HepG2 (cell line): ENCODE results near the gene GJB2. TPM values are rescaled to one million over a fixed set of nuclear protein-coding genes. Genes with fewer than 3 reads are reported as not detected.

Experiments
- ATAC-seq: fragments of 200-7000 bp; cut with Tn5 transposase; 3 replicates; pipeline ENCODE4 v1.9.1; 2020; ENCODE audit warnings: mild to moderate bottlenecking, moderate library complexity
- BruUV-seq: library from RNA; stranded (reverse); fragments of 400-500 nt; replicated peaks from 2 replicates; lab custom pipeline; 2021; lab: Mats Ljungman, UMichigan
- CTCF ChIA-PET: fragments of 300-600 bp; formaldehyde crosslinking; extraction: SDS; loops from one replicate; lab custom pipeline; 2021; ENCODE audit warnings: low total read pairs, inconsistent platforms, low intra/inter-chr PET ratio; lab: Yijun Ruan, JAX
- POLR2A ChIA-PET: fragments of 350-600 bp; sonication (Branson Sonifier 250); formaldehyde crosslinking; loops from one replicate; lab custom pipeline; 2020; ENCODE audit warnings: antibody characterized with exemption, inconsistent platforms; lab: Yijun Ruan, JAX
- DNase-seq: peaks from one replicate; pipeline ENCODE4 v3.0.0-alpha.2; 2015; ENCODE audit warnings: low spot score
- FAIRE-seq: peaks from 3 replicates; lab custom pipeline; 2011; peaks lifted over from hg19 to GRCh38; lab: Jason Lieb, UNC
- H2AFZ ChIP-seq: one replicate; pipeline ENCODE4 v1.6.1; 2011; ENCODE audit warnings: low read length, inconsistent platforms
- H3K27ac ChIP-seq: fragments of 300-600 bp; 3 replicates; pipeline ENCODE4 v1.8.0; 2011; ENCODE audit warnings: mixed run types, mild to moderate bottlenecking, mixed read lengths, low read length, inconsistent platforms; ENCODE audit not compliant: insufficient read depth; ENCODE audit errors: extremely low read length
- H3K27me3 ChIP-seq, 2 experiments: fragments of 200-600 bp in 1 of 2; 2 replicates in 1 of 2; 3 replicates in 1 of 2; pipeline versions ENCODE4 v1.6.0 to v1.8.0; 2011; ENCODE audit warnings: low read length in 2 of 2, mild to moderate bottlenecking in 2 of 2, moderate library complexity in 2 of 2, inconsistent platforms in 1 of 2; ENCODE audit not compliant: insufficient read depth in 2 of 2, control insufficient read depth in 1 of 2
- H3K36me3 ChIP-seq, 2 experiments: fragments of 200-600 bp in 1 of 2; replicated peaks in 1 of 2; 2 replicates in 1 of 2; 3 replicates in 1 of 2; pipeline versions ENCODE4 v1.5.1 to v1.8.0; 2011; ENCODE audit warnings: low read length in 2 of 2, inconsistent platforms in 1 of 2; ENCODE audit not compliant: insufficient read depth in 2 of 2, control insufficient read depth in 1 of 2
- H3K4me1 ChIP-seq: 2 replicates; pipeline ENCODE4 v1.5.1; 2012; ENCODE audit warnings: low read length, inconsistent platforms; ENCODE audit not compliant: insufficient read depth
- H3K4me2 ChIP-seq: 2 replicates; pipeline ENCODE4 v1.6.0; 2011; ENCODE audit warnings: low read depth, low read length, inconsistent platforms
- H3K4me3 ChIP-seq, 3 experiments: fragments of 200-600 bp in 1 of 3; sonication (generic), shearing (Covaris generic) in 1 of 3; replicated peaks in 1 of 3; 2 replicates each; pipeline ENCODE4 v1.5.1; 2011 to 2016; ENCODE audit warnings: low read length in 3 of 3, inconsistent platforms in 2 of 3, low read depth in 2 of 3, mild to moderate bottlenecking in 2 of 3, control low read depth in 1 of 3, mixed read lengths in 1 of 3; ENCODE audit not compliant: insufficient read depth in 1 of 3
- H3K79me2 ChIP-seq: one replicate; pipeline ENCODE4 v1.6.1; 2011; ENCODE audit warnings: low read length, inconsistent platforms; ENCODE audit not compliant: insufficient read depth
- H3K9ac ChIP-seq: 2 replicates; pipeline ENCODE4 v1.6.0; 2011; ENCODE audit warnings: mild to moderate bottlenecking, low read depth, low read length, inconsistent platforms; ENCODE audit not compliant: insufficient read depth
- H3K9me3 ChIP-seq: 2 replicates; pipeline ENCODE4 v1.5.1; 2012; ENCODE audit warnings: mild to moderate bottlenecking, low read length
- H4K20me1 ChIP-seq: 2 replicates; pipeline ENCODE4 v1.6.0; 2011; ENCODE audit warnings: inconsistent platforms, mild to moderate bottlenecking, low read length, moderate library complexity; ENCODE audit not compliant: insufficient read depth
- EHMT2 ChIP-seq: fragments of 200-600 bp; sonication (generic); IDR thresholded peaks from 2 replicates; pipeline ENCODE4 v1.7.0; 2017; ENCODE audit warnings: antibody characterized with exemption, low read depth, low read length, borderline replicate concordance
- FOXK2 ChIP-seq: fragments of 450-650 bp; IDR thresholded peaks from 2 replicates; pipeline ENCODE4 v1.6.1; 2016
- HIVEP1 ChIP-seq: sonication (generic); formaldehyde crosslinking; IDR thresholded peaks from 2 replicates; pipeline ENCODE4 v1.4.0; 2020; ENCODE audit warnings: mild to moderate bottlenecking, missing genetic modification reagents
- IRF2 ChIP-seq: IDR thresholded peaks from 2 replicates; pipeline ENCODE4 v1.6.1; 2018; ENCODE audit warnings: missing genetic modification reagents, missing compliant biosample characterization
- MYNN ChIP-seq: sonication (generic); formaldehyde crosslinking; IDR thresholded peaks from 2 replicates; pipeline ENCODE4 v1.4.0; 2020; ENCODE audit warnings: mild to moderate bottlenecking, low read depth, missing genetic modification reagents
- PAX8 ChIP-seq: sonication (generic); formaldehyde crosslinking; IDR thresholded peaks from 2 replicates; pipeline ENCODE4 v1.8.0; 2022; ENCODE audit warnings: mild to moderate bottlenecking, missing genetic modification reagents, borderline replicate concordance
- PITX1 ChIP-seq: sonication (generic); formaldehyde crosslinking; IDR thresholded peaks from 2 replicates; pipeline ENCODE4 v1.5.1; 2020; ENCODE audit warnings: mild to moderate bottlenecking, missing genetic modification reagents
- SP5 ChIP-seq: IDR thresholded peaks from 2 replicates; pipeline ENCODE4 v1.6.1; 2016; ENCODE audit warnings: low read depth, borderline replicate concordance
- TBX3 ChIP-seq: fragments of 450-650 bp; IDR thresholded peaks from 2 replicates; pipeline ENCODE4 v1.6.1; 2017; ENCODE audit warnings: antibody characterized with exemption, mild to moderate bottlenecking, inconsistent platforms, borderline replicate concordance
- TFAP4 ChIP-seq: sonication (generic); IDR thresholded peaks from 2 replicates; pipeline ENCODE4 v1.6.1; 2016; ENCODE audit warnings: low read depth, borderline replicate concordance
- THRA ChIP-seq: sonication (generic); formaldehyde crosslinking; IDR thresholded peaks from 2 replicates; pipeline ENCODE4 v1.4.0; 2020; ENCODE audit warnings: missing genetic modification reagents, borderline replicate concordance
- ZBTB34 ChIP-seq: sonication (generic); formaldehyde crosslinking; IDR thresholded peaks from 2 replicates; pipeline ENCODE4 v1.8.0; 2022; ENCODE audit warnings: mild to moderate bottlenecking, missing genetic modification reagents
- ZNF446 ChIP-seq: sonication (generic); formaldehyde crosslinking; IDR thresholded peaks from 2 replicates; pipeline ENCODE4 v1.5.0; 2020; ENCODE audit warnings: mild to moderate bottlenecking, missing genetic modification reagents
- ZNF674 ChIP-seq: sonication (generic); formaldehyde crosslinking; IDR thresholded peaks from 2 replicates; pipeline ENCODE4 v1.5.0; 2020; ENCODE audit warnings: low read depth, mild to moderate bottlenecking, missing genetic modification reagents
- ZNF678 ChIP-seq: sonication (generic); formaldehyde crosslinking; IDR thresholded peaks from 2 replicates; pipeline ENCODE4 v1.4.0; 2020; ENCODE audit warnings: mild to moderate bottlenecking, missing genetic modification reagents
- ZNF703 ChIP-seq: sonication (generic); formaldehyde crosslinking; IDR thresholded peaks from 2 replicates; pipeline ENCODE4 v1.5.1; 2020; ENCODE audit warnings: missing genetic modification reagents, mild to moderate bottlenecking, moderate library complexity, borderline replicate concordance
- ZNF776 ChIP-seq: sonication (generic); formaldehyde crosslinking; IDR thresholded peaks from 2 replicates; pipeline ENCODE4 v1.4.0; 2020; ENCODE audit warnings: mild to moderate bottlenecking, missing genetic modification reagents
- ZNF891 ChIP-seq: sonication (generic); formaldehyde crosslinking; IDR thresholded peaks from 2 replicates; pipeline ENCODE4 v1.5.0; 2020; ENCODE audit warnings: mild to moderate bottlenecking, missing genetic modification reagents
- WGBS: methylation state at CpG from one replicate; pipeline ENCODE4 v1.1.6; 2017; ENCODE audit warnings: low lambda C conversion rate; 5-methylcytosine and 5-hydroxymethylcytosine counted together
- in situ Hi-C: cut with HindIII; loops from 2 replicates; pipeline ENCODE4 v1.10.0; 2017; ENCODE audit warnings: low pct_unique_long_range_greater_than_20kb; ENCODE audit not compliant: extremely low pct_ligation_motif_present
- intact Hi-C: fragments of 100-400 bp; cut with micrococcal nuclease; formaldehyde crosslinking; loops from one replicate; pipeline ENCODE4 v1.10.0; 2022; ENCODE audit not compliant: unreplicated experiment
- polyA plus RNA-seq, 8 experiments: library from polyadenylated mRNA; depleted of rRNA in 3 of 8; stranded (reverse) in 7 of 8; unstranded in 1 of 8; fragments of >200 nt; fragmentation: Illumina TruSeq in 4 of 8; extraction: Trizol in 4 of 8; gene quantifications; 2 replicates each; pipeline versions ENCODE4 v1.2.1 to v1.2.3, GENCODE V29; 2011 to 2016; ENCODE audit warnings: low read depth in 4 of 8, missing spikeins in 1 of 8, mixed read lengths in 1 of 8; ENCODE audit not compliant: insufficient read depth in 1 of 8
- total RNA-seq, 5 experiments: library from RNA; depleted of rRNA; stranded (reverse); fragments of >200 nt; fragmentation: Illumina TruSeq; extraction: Trizol; gene quantifications; 2 replicates each; pipeline ENCODE4 v1.2.3, GENCODE V29; 2016; ENCODE audit warnings: low read depth in 1 of 5

Gene GJB2
- total and polyA plus RNA-seq, 2 of the 13 experiments (the other 11 are each of a cell fraction or from before 2014, with no cell fraction given): 0.15 to 0.18 TPM

DNA sequence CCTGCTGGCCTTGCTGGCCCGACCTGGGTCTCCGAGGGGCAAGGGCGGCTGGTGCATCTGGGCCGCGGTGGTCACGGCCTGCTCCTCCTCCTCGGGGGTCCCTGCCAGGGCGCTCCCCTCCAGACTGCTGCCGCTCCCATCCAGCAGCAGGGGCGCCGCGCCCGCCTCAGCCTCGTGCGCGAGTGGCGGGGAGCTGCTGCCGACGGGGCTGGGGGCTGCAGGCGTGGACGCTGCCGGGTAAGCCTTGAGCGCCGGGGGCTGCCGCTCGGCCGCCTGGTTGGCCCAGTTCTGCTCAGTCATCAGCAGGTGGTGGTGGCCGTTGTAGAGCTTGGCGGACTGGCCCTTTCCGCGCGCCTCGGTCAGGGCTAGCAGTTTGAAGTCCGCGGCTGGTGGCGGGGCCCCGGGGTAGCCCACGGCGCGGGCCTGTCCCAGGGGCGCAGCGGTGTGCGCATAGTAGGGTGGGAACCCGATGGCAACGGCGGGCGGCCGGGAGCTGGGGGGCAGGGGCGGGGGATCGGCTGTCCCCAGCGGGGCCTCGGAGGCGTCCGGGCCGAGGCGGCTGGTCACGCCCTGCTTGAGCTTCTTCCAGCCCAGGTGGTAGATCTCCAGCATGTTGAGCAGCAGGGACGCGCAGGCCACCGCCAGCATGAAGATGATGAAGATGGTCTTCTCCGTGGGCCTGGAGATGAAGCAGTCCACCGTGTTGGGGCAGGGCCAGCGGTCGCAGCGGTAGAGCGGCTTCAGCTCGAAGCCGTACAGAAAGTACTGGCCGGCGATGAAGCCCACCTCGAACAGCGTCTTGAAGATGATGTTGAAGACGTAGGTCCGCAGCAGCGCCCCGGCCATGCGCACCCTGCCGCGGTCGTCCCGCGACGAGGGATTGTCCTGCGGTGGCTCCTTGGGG is 50.5 kb downstream of the GJB2 start:
- no peak overlapping the region for H3K27ac ChIP-seq
- intact Hi-C loops (no loop called here), in situ Hi-C loops (no loop called here)
- H3K27me3 ChIP-seq: peaks cover 3 to 29% of the 10 kb centered on the region in 2 experiments
- ATAC-seq (no peak), DNase-seq (no peak), FAIRE-seq (no peak)
- ChIA-PET CTCF (no interaction called here), POLR2A (no interaction called here)
- TF ChIP-seq THRA (CRISPR knock-in tag): no peak
- TF ChIP-seq IRF2 (CRISPR knock-in tag): no peak
- TF ChIP-seq MYNN (CRISPR knock-in tag): no peak
- TF ChIP-seq EHMT2: no peak
- TF ChIP-seq PAX8 (CRISPR knock-in tag): no peak
- no peak for TF ChIP-seq FOXK2
- no peak for TF ChIP-seq ZNF891 (CRISPR knock-in tag)
- no peak for TF ChIP-seq ZBTB34 (CRISPR knock-in tag)
- TF ChIP-seq TFAP4: no peak
- no peak for TF ChIP-seq HIVEP1 (CRISPR knock-in tag)
- no peak for TF ChIP-seq SP5 (CRISPR knock-in tag)
- no peak for TF ChIP-seq ZNF674 (CRISPR knock-in tag)
- TF ChIP-seq ZNF446: no peak
- no peak for TF ChIP-seq ZNF776 (CRISPR knock-in tag)
- no peak for TF ChIP-seq PITX1 (CRISPR knock-in tag)
- no peak for TF ChIP-seq ZNF678 (CRISPR knock-in tag)
- TF ChIP-seq ZNF703 (CRISPR knock-in tag): no peak
- TF ChIP-seq TBX3: no peak
- no peaks in the 10 kb centered on the region for H3K9me3 ChIP-seq
- no peak overlapping the region for H3K4me2 ChIP-seq
- H3K79me2 ChIP-seq: no peaks in the 10 kb centered on the region
- no peaks in the 10 kb centered on the region for H3K36me3 ChIP-seq
- no peak overlapping the region for H3K9ac ChIP-seq
- no peak overlapping the region for H3K4me3 ChIP-seq
- no peaks in the 10 kb centered on the region for H4K20me1 ChIP-seq
- H2AFZ ChIP-seq: no peak overlapping the region
- peaks cover under 1% of the 10 kb centered on the region; the same call in 1 of the 2 replicates for H3K4me1 ChIP-seq
- no TSS peak for BruUV-seq
- 83% methylated on average over 39 of the region's 84 CpGs for WGBS
